Lung (tissue), 12 donors: ENCODE data around the gene GNPTG. TPM values are rescaled to one million over a fixed set of nuclear protein-coding genes. Genes with fewer than 3 reads are reported as not detected.

ENCODE experiments used
- ATAC-seq: fragments of 200-7000 bp; cut with Tn5 transposase; one replicate; pipeline ENCODE4 v1.9.1; 2020; ENCODE audit warnings: moderate number of reproducible peaks; ENCODE audit not compliant: insufficient read depth, low FRiP score
- DNase-seq, 3 donors: peaks; one replicate each; pipeline ENCODE4 v3.0.0-alpha.2; 2013 to 2017
- H3K27ac ChIP-seq, 2 donors: one replicate each; pipeline ENCODE4 v1.5.1; 2013; ENCODE audit warnings: mild to moderate bottlenecking in 2 of 2, moderate library complexity in 2 of 2, control low read depth in 1 of 2, inconsistent platforms in 1 of 2, low read depth in 1 of 2, low read length in 1 of 2
- H3K27me3 ChIP-seq, 3 donors: one replicate each; pipeline ENCODE4 v1.5.1; 2013; ENCODE audit warnings: low read length in 2 of 3; ENCODE audit not compliant: control insufficient read depth in 3 of 3, insufficient read depth in 3 of 3
- H3K36me3 ChIP-seq, 4 donors: one replicate each; pipeline ENCODE4 v1.5.1; 2013; ENCODE audit warnings: low read length in 4 of 4, mild to moderate bottlenecking in 1 of 4, moderate library complexity in 1 of 4; ENCODE audit not compliant: control insufficient read depth in 4 of 4, insufficient read depth in 4 of 4
- H3K4me1 ChIP-seq, 5 donors: one replicate each; pipeline ENCODE4 v1.5.1; 2013; ENCODE audit warnings: low read length in 5 of 5, mild to moderate bottlenecking in 2 of 5, moderate library complexity in 1 of 5; ENCODE audit not compliant: control insufficient read depth in 5 of 5, insufficient read depth in 5 of 5
- H3K4me3 ChIP-seq: one replicate; pipeline ENCODE4 v1.5.1; 2013; ENCODE audit warnings: mild to moderate bottlenecking, control low read depth, moderate library complexity
- H3K9ac ChIP-seq, 2 donors: one replicate each; pipeline ENCODE4 v1.5.1; 2013; ENCODE audit warnings: low read length in 2 of 2, control low read depth in 1 of 2; ENCODE audit not compliant: insufficient read depth in 1 of 2
- H3K9me3 ChIP-seq, 4 donors: one replicate each; pipeline ENCODE4 v1.5.1; 2013; ENCODE audit warnings: low read length in 3 of 4, mild to moderate bottlenecking in 1 of 4, moderate library complexity in 1 of 4; ENCODE audit not compliant: control insufficient read depth in 4 of 4, insufficient read depth in 3 of 4
- WGBS, 2 donors: extraction: QIAGEN DNeasy Blood & Tissue Kit; methylation state at CpG; one replicate each; pipeline ENCODE4 v1.1.7; 2013; 5-methylcytosine and 5-hydroxymethylcytosine counted together
- polyA plus RNA-seq, 2 donors: library from polyadenylated mRNA; stranded (reverse); fragments of 200-250 nt; gene quantifications; one replicate each; pipeline ENCODE4 v1.2.1, GENCODE V29; 2013
- total RNA-seq, 2 donors: library from RNA; depleted of rRNA in 1 of 2; stranded (reverse); fragments of >200 nt in 1 of 2; gene quantifications; one replicate each; pipeline ENCODE4 v1.2.1, GENCODE V29; 2014 to 2021
- TF ChIP-seq, protein P1 (sequence below): IDR thresholded peaks from 2 replicates; pipeline ENCODE4 v1.5.1; 2012; ENCODE audit warnings: mild to moderate bottlenecking; ENCODE audit errors: control extremely low read depth, extremely low read depth
- donor health status: control.
- donor health status: control.
- donor health status: Bipolar disorder and iron deficiency.
- donor health status: healthy.
- donor health status: DM: yes; HTN: yes; CAD: no.

The GNPTG gene
- total and polyA plus RNA-seq, 4 donors, result 34.8 to 92.7 (median 77.8) TPM

DNA sequence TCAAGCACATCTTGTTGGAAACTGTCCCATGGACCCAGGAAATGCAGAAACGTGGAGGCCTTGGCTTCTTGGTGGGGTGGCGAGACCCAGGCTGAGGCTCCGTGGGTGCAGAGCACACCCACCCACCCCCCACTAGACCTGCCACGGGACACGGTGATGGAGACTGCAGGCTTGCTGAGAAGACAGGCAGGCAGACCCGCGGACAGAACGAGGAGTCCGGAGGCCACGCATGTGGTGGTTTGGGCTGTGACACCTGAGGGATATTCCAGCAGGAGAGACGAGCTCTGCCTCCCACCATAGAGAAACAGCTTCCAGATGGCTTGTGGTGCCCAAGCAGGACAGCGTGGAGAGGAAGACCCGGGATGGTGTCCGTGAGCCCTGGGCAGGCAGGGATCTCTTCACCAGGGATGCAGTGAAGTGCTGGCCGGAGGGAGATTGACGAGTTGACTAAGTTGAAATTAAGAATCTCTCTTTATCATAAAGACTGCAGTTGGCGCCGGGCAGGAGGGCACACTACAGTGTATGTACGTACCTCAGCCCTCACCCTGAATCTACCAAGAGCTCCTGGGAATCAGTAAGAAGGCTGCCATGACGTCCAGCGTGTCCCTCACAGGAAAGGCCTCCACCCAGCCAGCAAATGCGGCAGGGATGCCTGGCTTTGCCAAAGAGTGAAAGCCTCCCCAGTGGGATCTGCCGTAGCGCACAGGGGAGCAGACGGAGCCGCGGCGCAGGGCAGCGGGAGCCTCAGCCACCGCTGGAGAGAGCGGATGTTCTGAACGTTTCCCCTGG, 34.1 kb upstream of the GNPTG start:
- Histone ChIP-seq H3K27me3 (no peaks in the 10 kb centered on the region), H3K9ac (no peak overlapping the region), H3K27ac (no peak overlapping the region), H3K4me3 (no peak overlapping the region), H3K36me3 (peaks cover 23 to 81% (median 50%) of the 10 kb centered on the region in 4 donors), H3K4me1 (peaks cover 0 to 8% (median 0%) of the 10 kb centered on the region in 5 donors), H3K9me3 (peaks cover 0 to 2% (median 0%) of the 10 kb centered on the region in 4 donors)
- 93 to 96% methylated on average over 32 of the region's 32 CpGs for WGBS, 2 donors
- TF ChIP-seq, protein P1, sequence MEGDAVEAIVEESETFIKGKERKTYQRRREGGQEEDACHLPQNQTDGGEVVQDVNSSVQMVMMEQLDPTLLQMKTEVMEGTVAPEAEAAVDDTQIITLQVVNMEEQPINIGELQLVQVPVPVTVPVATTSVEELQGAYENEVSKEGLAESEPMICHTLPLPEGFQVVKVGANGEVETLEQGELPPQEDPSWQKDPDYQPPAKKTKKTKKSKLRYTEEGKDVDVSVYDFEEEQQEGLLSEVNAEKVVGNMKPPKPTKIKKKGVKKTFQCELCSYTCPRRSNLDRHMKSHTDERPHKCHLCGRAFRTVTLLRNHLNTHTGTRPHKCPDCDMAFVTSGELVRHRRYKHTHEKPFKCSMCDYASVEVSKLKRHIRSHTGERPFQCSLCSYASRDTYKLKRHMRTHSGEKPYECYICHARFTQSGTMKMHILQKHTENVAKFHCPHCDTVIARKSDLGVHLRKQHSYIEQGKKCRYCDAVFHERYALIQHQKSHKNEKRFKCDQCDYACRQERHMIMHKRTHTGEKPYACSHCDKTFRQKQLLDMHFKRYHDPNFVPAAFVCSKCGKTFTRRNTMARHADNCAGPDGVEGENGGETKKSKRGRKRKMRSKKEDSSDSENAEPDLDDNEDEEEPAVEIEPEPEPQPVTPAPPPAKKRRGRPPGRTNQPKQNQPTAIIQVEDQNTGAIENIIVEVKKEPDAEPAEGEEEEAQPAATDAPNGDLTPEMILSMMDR, result no peak
- DNase-seq (no peak), ATAC-seq (no peak)

DNA sequence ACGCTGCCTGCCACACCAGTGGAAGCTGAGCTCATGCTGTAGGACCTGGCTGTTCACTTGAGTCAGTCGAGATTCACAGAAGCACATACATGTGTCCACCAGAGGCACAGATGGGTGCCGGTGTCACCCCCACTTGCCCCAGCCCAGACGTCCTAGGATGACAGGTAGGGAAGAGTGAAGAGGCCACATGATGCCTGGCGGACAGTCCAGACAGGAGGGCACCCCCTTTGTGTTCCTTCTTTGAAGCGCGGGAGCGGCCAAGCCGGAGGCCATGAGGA, 33.5 kb upstream of the GNPTG start:
- Histone ChIP-seq H3K9me3 (peaks cover 0 to 2% (median 0%) of the 10 kb centered on the region in 4 donors), H3K4me1 (peaks cover 0 to 5% (median 0%) of the 10 kb centered on the region in 5 donors), H3K27ac (no peak overlapping the region), H3K4me3 (no peak overlapping the region), H3K36me3 (peaks cover 24 to 78% (median 50%) of the 10 kb centered on the region in 4 donors), H3K27me3 (no peaks in the 10 kb centered on the region), H3K9ac (no peak overlapping the region)
- DNase-seq, result no peak
- WGBS, 2 donors, result 81 to 83% methylated on average over 9 of the region's 9 CpGs
- ATAC-seq, result no peak
- TF ChIP-seq, protein P1, result no peak

DNA sequence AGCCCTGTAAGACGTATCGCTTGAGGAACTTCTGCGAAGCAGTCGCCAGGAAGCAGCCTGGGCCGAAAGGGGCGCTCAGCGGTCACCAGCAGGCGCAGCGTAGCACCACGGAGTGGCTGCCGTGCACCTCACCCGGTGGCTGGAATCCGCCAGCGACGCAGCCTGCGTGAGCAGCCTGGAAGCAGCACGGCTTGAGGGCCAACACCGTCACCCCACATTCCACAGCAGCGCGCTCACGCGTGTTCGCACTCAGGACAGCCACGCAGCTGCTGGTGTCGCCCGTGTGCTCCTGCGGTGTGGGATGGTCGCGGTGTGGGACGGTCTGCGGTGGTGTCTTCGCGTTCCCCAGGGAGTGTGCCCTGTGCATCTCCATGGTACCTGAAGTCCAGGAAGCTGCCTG, 32.7 kb upstream of the GNPTG start:
- peaks cover 31 to 82% (median 50%) of the 10 kb centered on the region in 4 donors for H3K36me3 ChIP-seq

More for the DNA sequence above, 32.7 kb upstream of the GNPTG start:
- no peak overlapping the region for H3K27ac ChIP-seq
- no peaks in the 10 kb centered on the region for H3K27me3 ChIP-seq
- TF ChIP-seq, protein P1, result no peak
- no peaks in the 10 kb centered on the region for H3K4me1 ChIP-seq
- H3K9ac ChIP-seq, result no peak overlapping the region
- WGBS, 2 donors, result 92 to 93% methylated on average over 33 of the region's 33 CpGs
- H3K4me3 ChIP-seq, result no peak overlapping the region
- peaks cover 0 to 2% (median 0%) of the 10 kb centered on the region in 4 donors for H3K9me3 ChIP-seq
- no peak for ATAC-seq
- DNase-seq, result no peak
